Naive thymus-derived CD8-positive, alpha-beta T cell (primary cell): ENCODE data around the gene GDF7. TPM values are rescaled to one million over a fixed set of nuclear protein-coding genes. Genes with fewer than 3 reads are reported as not detected.
A peak's percentile ranks its signal among the peaks of the same experiment; 100 is the strongest.

Experiments used
- ATAC-seq, 2 donors: fragments of 150-1000 bp; cut with Tn5 transposase in 1 of 2; sonication (Bioruptor Pico), chemical (Tn5 transposase) in 1 of 2; 1 replicate in 1 of 2; 2 replicates in 1 of 2; pipeline ENCODE4 v1.10.0; 2021; ENCODE audit warnings: mild to moderate bottlenecking in 2 of 2, moderate library complexity in 2 of 2
- POLR2A ChIA-PET: fragments of 350-600 bp; sonication (Branson Sonifier 250); formaldehyde crosslinking; loops from one replicate; lab custom pipeline; 2021; ENCODE audit warnings: antibody characterized with exemption; lab: Charles Lee
- DNase-seq, 10 donors: peaks; one replicate each; pipeline versions ENCODE4 v3.0.0 to v3.0.0-alpha.2; 2020 to 2022
- H3K27ac Mint-ChIP-seq, 10 donors: one replicate each; pipeline ENCODE4 v1.8.0; 2020 to 2022; ENCODE audit warnings: mild to moderate bottlenecking in 10 of 10, mixed read lengths in 10 of 10, moderate library complexity in 4 of 10, inconsistent platforms in 1 of 10
- H3K27me3 Mint-ChIP-seq, 5 donors: one replicate each; pipeline ENCODE4 v1.8.0; 2021 to 2022; ENCODE audit warnings: mixed read lengths in 5 of 5
- H3K36me3 Mint-ChIP-seq, 3 donors: one replicate each; pipeline ENCODE4 v1.8.0; 2020 to 2022; ENCODE audit warnings: mixed read lengths in 3 of 3, mild to moderate bottlenecking in 2 of 3, inconsistent platforms in 1 of 3
- H3K4me1 Mint-ChIP-seq, 4 donors: one replicate each; pipeline ENCODE4 v1.8.0; 2021 to 2022; ENCODE audit warnings: mixed read lengths in 4 of 4
- H3K4me3 Mint-ChIP-seq, 10 donors: one replicate each; pipeline ENCODE4 v1.8.0; 2020 to 2022; ENCODE audit warnings: mild to moderate bottlenecking in 10 of 10, mixed read lengths in 10 of 10, moderate library complexity in 6 of 10, inconsistent platforms in 1 of 10
- H3K9me3 Mint-ChIP-seq, 9 donors: one replicate each; pipeline ENCODE4 v1.8.0; 2020 to 2022; ENCODE audit warnings: mixed read lengths in 9 of 9, mild to moderate bottlenecking in 3 of 9, inconsistent platforms in 1 of 9, moderate library complexity in 1 of 9
- polyA plus RNA-seq, 3 donors: library from polyadenylated mRNA; unstranded; fragments of 300-500 nt; fragmentation: Illumina TruSeq; gene quantifications; one replicate each; pipeline ENCODE4 v1.2.3, GENCODE V29; 2021
- total RNA-seq, 8 experiments: library from RNA in 2 of 8; stranded (reverse) in 2 of 8; gene quantifications; one replicate each; pipeline ENCODE4 v1.2.3 and lab custom pipeline; 2021 to 2026

GDF7 gene
- total and polyA plus RNA-seq, 5 experiments from 2014 or later = 0.05 TPM; not detected in 2

- Mint-ChIP-seq H3K27me3 (no peaks in the 10 kb centered on the region), H3K4me3 (no peak overlapping the region), H3K36me3 (peaks cover 0 to 22% (median 6%) of the 10 kb centered on the region in 3 donors), H3K9me3 (no peaks in the 10 kb centered on the region), H3K4me1 (peaks cover 0 to 6% (median 3%) of the 10 kb centered on the region in 4 donors), H3K27ac (no peak overlapping the region)
- ATAC-seq (no peak), DNase-seq (no peak)
- POLR2A ChIA-PET = no interaction called here
Observed at GRCh38 chr2:20632446-20632990, 34.4 kb upstream of the GDF7 start.

DNA sequence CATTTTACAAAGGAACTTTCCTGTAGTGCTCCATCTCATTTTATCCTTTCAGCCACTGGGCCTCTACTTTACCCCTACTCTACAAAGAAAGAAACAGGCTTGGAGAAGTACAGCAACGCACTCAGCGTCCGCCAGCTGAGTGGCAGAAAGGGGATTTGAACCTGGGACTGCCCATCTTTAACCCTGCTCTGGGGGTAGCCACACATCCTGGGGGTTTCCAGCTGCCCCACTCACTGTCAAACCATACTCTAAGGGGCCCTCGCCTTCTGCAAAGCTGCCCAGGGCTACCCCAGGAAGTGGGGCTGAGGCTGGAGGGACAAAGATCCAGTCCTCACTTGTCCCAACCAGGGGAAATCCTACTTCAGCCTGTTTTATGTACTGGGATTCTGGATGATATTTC is 33.9 kb upstream of the GDF7 start:
- Mint-ChIP-seq H3K4me3 (no peak overlapping the region), H3K27me3 (no peaks in the 10 kb centered on the region), H3K4me1 (peaks cover 0 to 6% (median 3%) of the 10 kb centered on the region in 4 donors), H3K27ac (peak overlapping the region in 1 of 10 donors; percentile 81), H3K36me3 (peaks cover 0 to 22% (median 8%) of the 10 kb centered on the region in 3 donors), H3K9me3 (no peaks in the 10 kb centered on the region)
- POLR2A ChIA-PET = no interaction called here
- ATAC-seq (no peak), DNase-seq (no peak)

- POLR2A ChIA-PET = no interaction called here
- no peak for DNase-seq
Observed at GRCh38 chr2:20633794-20634506, 33.0 kb upstream of the GDF7 start.

DNA sequence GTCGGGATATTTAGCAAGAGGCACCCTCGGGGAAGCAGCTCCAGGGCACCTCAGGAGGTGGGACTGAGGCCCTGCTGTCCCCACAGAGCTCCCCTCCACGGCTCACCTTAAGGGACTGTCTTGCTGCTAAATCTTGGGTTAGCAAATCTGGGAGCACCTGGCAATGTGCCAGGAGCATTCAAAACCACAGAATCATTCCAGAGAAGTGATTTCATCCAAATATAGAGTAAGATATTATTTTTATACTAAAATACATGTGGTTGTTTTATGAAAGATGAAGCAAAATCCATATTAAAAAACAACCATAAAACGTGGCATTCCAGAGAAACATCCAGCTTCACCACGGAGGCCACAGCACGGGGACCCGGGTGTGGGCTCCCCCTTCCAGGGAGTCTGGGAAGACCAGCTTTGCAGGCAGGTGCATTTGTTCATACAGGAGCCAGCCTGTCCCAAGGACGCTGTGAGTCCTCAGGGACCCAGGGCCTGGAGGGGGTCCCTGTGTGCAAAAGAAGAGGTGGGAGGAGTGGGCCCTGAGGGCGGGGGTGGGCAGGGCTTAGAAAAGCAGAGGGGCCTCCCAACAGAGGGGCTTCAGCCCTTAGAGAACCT is 32.3 kb upstream of the GDF7 start:
- no peak overlapping the region for H3K4me3 Mint-ChIP-seq
- H3K36me3 Mint-ChIP-seq = peaks cover 0 to 23% (median 8%) of the 10 kb centered on the region in 3 donors
- H3K4me1 Mint-ChIP-seq = peaks cover 0 to 7% (median 1%) of the 10 kb centered on the region in 4 donors
- POLR2A ChIA-PET = no interaction called here
- H3K27me3 Mint-ChIP-seq = no peaks in the 10 kb centered on the region
- ATAC-seq (no peak), DNase-seq (no peak)
- no peak overlapping the region for H3K27ac Mint-ChIP-seq
- no peaks in the 10 kb centered on the region for H3K9me3 Mint-ChIP-seq

More at GRCh38 chr2:20633794-20634506, 33.0 kb upstream of the GDF7 start:
- H3K4me1 Mint-ChIP-seq = peaks cover 0 to 6% (median 1%) of the 10 kb centered on the region in 4 donors
- no peak for ATAC-seq
- H3K9me3 Mint-ChIP-seq = no peaks in the 10 kb centered on the region
- H3K27ac Mint-ChIP-seq = peak overlapping the region in 1 of 10 donors; percentile 33
- peaks cover 0 to 19% (median 8%) of the 10 kb centered on the region in 3 donors for H3K36me3 Mint-ChIP-seq
- H3K27me3 Mint-ChIP-seq = no peaks in the 10 kb centered on the region
- no peak overlapping the region for H3K4me3 Mint-ChIP-seq

DNA sequence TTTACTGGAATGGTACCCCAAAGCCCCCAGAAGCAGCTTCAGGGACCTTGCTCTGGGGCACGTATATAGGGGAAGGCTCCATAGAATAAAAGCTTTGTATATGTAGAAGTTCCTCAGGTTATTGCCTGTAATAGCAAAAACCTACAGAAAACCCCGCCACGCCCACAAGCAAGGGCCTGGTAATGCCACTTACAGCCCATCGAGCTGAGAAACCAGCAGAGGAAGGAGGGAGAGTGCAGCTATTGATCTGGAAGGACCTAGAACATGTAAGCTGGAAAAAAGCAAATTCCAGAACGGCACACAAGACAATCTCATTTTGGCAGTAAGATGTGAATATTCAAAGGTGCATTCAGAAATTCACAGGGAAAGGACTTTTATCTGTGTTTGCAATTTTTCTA is 31.8 kb upstream of the GDF7 start:
- H3K4me1 Mint-ChIP-seq = peaks cover 0 to 7% (median 1%) of the 10 kb centered on the region in 4 donors
- no peak overlapping the region for H3K4me3 Mint-ChIP-seq
- H3K27me3 Mint-ChIP-seq = no peaks in the 10 kb centered on the region
- ATAC-seq (no peak), DNase-seq (no peak)
- H3K36me3 Mint-ChIP-seq = peaks cover 0 to 24% (median 8%) of the 10 kb centered on the region in 3 donors
- POLR2A ChIA-PET = no interaction called here
- no peak overlapping the region for H3K27ac Mint-ChIP-seq
- no peaks in the 10 kb centered on the region for H3K9me3 Mint-ChIP-seq

DNA sequence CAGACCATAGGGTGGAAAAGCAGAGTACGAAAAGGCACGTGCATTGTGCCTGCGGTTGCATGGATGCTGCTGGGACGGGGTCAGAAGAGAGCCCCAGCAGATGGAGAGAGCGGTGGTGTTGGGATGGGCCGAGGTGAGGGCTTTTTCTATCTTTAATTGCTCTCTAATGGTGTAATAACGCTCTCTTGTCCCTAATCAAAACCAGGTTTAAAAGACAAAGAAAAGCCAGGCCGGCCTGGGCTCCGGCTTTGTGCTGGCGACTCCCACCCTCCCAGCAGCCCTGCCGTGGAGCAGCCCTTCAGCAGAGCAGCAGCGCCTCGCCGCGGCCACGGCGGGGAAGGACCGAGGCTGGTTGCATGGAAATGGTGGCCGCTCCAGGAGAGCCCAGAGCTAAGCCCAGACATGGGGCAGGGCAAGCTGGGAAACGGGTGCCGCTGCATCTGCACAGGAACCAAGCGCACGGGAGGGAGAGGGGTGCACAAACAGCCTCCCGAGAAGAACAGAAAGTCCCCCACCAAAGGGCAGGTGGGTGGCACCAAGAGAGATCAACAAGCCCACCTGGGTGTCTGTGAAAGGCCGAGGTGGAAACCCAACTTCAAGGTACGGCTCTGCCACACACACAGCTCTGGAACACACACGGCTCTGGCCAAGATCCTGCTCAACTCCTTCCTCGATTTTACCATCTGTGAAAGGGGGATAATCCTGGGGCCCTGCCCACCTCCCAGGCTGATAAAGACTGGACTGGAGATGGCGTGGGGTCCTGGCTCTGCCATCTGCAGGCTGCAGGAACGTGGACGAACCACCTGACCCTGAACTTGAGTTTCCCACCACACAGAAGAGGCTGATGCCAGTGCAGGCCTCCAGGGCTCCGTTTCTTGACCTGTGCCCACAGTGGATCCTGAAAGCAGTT is 31.0 kb upstream of the GDF7 start:
- Mint-ChIP-seq H3K27me3 (no peaks in the 10 kb centered on the region), H3K4me3 (no peak overlapping the region), H3K27ac (peak overlapping the region in 1 of 10 donors; percentile 31), H3K4me1 (peaks cover 0 to 7% (median 1%) of the 10 kb centered on the region in 4 donors), H3K36me3 (peaks cover 0 to 30% (median 8%) of the 10 kb centered on the region in 3 donors), H3K9me3 (no peaks in the 10 kb centered on the region)
- DNase-seq (peak in 7 of 10 donors; percentile 14 to 42 (median 34)), ATAC-seq (peak; percentile 56 to 82)
- POLR2A ChIA-PET = interaction anchor here (0.5 to 0.8 kb wide), 2 partner anchors 189 to 200 kb away, joined by 4 to 5 read pairs; partner anchors contain the start of gene RHOB

DNA sequence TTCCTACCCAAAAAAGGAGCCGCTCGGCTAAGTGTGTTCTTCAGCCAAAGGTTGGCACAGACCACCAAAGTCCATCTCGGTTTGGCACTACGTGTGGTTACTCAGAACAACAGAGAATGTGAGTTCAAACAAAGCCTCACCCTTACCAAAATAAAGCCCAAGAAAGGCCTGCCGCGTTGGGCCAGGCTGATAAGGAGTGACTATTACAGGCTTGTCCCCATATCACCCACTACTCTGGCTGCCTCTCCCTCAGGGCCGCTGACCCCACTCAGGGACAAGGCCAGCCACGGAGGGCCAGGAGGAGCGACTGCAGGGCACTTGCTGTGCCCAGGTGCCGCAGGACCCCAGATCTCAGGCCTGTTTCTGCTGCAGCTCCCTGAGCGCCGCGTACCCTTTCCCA is 29.8 kb upstream of the GDF7 start:
- H3K4me1 Mint-ChIP-seq = peaks cover 0 to 5% (median 5%) of the 10 kb centered on the region in 4 donors
- H3K9me3 Mint-ChIP-seq = no peaks in the 10 kb centered on the region
- H3K36me3 Mint-ChIP-seq = peaks cover 0 to 32% (median 8%) of the 10 kb centered on the region in 3 donors
- H3K27me3 Mint-ChIP-seq = no peaks in the 10 kb centered on the region
- DNase-seq (no peak), ATAC-seq (no peak)
- POLR2A ChIA-PET = no interaction called here
- H3K27ac Mint-ChIP-seq = peak overlapping the region in 1 of 10 donors; percentile 46
- no peak overlapping the region for H3K4me3 Mint-ChIP-seq

GRCh38 chr2:20638014-20638413 is 28.9 kb upstream of the GDF7 start:
- POLR2A ChIA-PET = no interaction called here
- H3K4me3 Mint-ChIP-seq = no peak overlapping the region
- H3K9me3 Mint-ChIP-seq = no peaks in the 10 kb centered on the region
- H3K36me3 Mint-ChIP-seq = peaks cover 0 to 31% (median 8%) of the 10 kb centered on the region in 3 donors
- no peak overlapping the region for H3K27ac Mint-ChIP-seq
- ATAC-seq = no peak
- H3K27me3 Mint-ChIP-seq = no peaks in the 10 kb centered on the region
- H3K4me1 Mint-ChIP-seq = peaks cover 0 to 13% (median 8%) of the 10 kb centered on the region in 4 donors
- no peak for DNase-seq

- POLR2A ChIA-PET = no interaction called here
- H3K4me1 Mint-ChIP-seq = peaks cover 0 to 13% (median 11%) of the 10 kb centered on the region in 4 donors
- DNase-seq (no peak), ATAC-seq (no peak)
- H3K9me3 Mint-ChIP-seq = no peaks in the 10 kb centered on the region
- H3K36me3 Mint-ChIP-seq = peaks cover 0 to 38% (median 8%) of the 10 kb centered on the region in 3 donors
- H3K4me3 Mint-ChIP-seq = no peak overlapping the region
- no peaks in the 10 kb centered on the region for H3K27me3 Mint-ChIP-seq
- peak overlapping the region in 1 of 10 donors; percentile 59 for H3K27ac Mint-ChIP-seq
Observed at GRCh38 chr2:20638646-20639430, 28.1 kb upstream of the GDF7 start.

GRCh38 chr2:20640411-20641122 is 26.4 kb upstream of the GDF7 start:
- no peaks in the 10 kb centered on the region for H3K27me3 Mint-ChIP-seq
- H3K27ac Mint-ChIP-seq = no peak overlapping the region
- H3K9me3 Mint-ChIP-seq = no peaks in the 10 kb centered on the region
- POLR2A ChIA-PET = interaction anchor here (0.8 to 2.4 kb wide), 2 partner anchors 193 to 196 kb away, joined by 3 to 9 read pairs; no protein-coding TSS in a partner anchor
- H3K4me3 Mint-ChIP-seq = no peak overlapping the region
- H3K4me1 Mint-ChIP-seq = peaks cover 0 to 17% (median 14%) of the 10 kb centered on the region in 4 donors
- H3K36me3 Mint-ChIP-seq = peaks cover 0 to 46% (median 16%) of the 10 kb centered on the region in 3 donors
- no peak for DNase-seq
- ATAC-seq = no peak
